ENCODE results near the gene TAS1R1. TPM values are rescaled to one million over a fixed set of nuclear protein-coding genes. Genes with fewer than 3 reads are reported as not detected.
"Not testable (repeated sequence)": the region's sequence is repeated elsewhere in the genome, so short reads cannot be mapped to it uniquely, and the experiment has no call there.

Gene TAS1R1
- total RNA-seq, 2 experiments from 2014 or later = not detected

GRCh38 chr1:6599141-6599975 lies 44.3 kb downstream of the TAS1R1 start:
- H3K4me3 Mint-ChIP-seq = peak overlapping the region; percentile 86
- H3K4me1 Mint-ChIP-seq = peaks cover 42% of the 10 kb centered on the region
- peak; percentile 71 for DNase-seq
- ChIA-PET CTCF (interaction anchor here (0.7 to 1.6 kb wide), 7 partner anchors 9 to 110 kb away, joined by 3 to 4 read pairs (median 3); partner anchors contain the start of gene NOL9), POLR2A (no interaction called here)
- peak overlapping the region; percentile 91 for H3K27ac Mint-ChIP-seq
- no peaks in the 10 kb centered on the region for H3K27me3 Mint-ChIP-seq
- no peaks in the 10 kb centered on the region for H3K9me3 Mint-ChIP-seq
- peaks cover 36% of the 10 kb centered on the region for H3K36me3 Mint-ChIP-seq (ENCODE audit: low read depth)

DNA sequence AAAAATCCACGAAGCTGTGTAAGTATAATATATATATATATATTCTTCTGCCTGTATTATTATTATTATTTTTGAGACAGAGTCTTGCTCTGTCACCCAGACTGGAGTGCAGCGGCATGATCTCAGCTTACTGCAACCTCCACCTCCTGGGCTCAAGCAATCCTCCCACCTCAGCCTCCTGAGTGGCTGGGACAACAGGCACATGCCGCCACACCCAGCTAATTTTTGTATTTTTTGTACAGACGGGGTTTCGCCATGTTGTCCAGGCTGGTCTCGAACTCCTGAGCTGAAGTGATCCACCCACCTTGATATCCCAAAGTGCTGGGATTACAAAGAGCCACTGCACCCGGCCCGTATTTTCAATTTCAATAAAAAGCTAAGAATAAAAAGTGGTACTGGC lies 44.9 kb downstream of the TAS1R1 start:
- H3K4me1 Mint-ChIP-seq = peaks cover 42% of the 10 kb centered on the region
- CTCF ChIA-PET = interaction anchor here (0.6 to 3.5 kb wide), 8 partner anchors 8 to 401 kb away, joined by 3 to 13 read pairs (median 3); partner anchors contain the start of genes NOL9 and RPL22
- POLR2A ChIA-PET = not testable (repeated sequence)

DNA sequence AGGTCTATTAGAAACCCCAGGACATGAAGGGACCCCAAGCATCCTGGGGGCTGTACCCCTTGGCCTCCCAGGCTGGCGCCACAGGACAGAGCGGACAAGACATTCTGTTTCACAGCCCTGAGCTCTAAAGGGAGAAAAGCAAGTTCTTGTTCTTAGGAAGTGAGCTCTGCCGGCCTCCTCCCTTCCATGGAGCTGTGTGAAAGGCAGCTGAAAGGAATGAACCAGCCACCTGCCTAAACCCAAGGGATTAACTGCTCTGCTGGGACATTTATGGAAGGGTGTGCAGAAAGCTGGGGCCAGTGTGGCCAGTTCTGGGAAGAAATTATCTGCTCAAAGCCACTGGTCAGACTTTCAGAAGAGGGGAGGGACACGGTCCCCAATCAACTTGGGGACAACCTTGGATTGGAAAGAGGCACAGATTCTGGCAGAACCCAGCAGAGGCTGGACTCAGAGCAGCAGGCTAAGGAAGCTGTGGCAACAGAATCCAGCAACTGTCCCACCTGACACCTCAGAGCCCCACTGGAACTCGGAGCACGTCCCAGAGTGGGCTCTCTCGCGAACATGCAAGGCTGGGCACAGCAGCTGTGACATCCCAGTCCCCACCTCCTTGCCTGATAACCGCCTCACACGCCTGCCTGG lies 45.4 kb downstream of the TAS1R1 start:
- ChIA-PET CTCF (interaction anchor here (0.6 to 3.5 kb wide), 7 partner anchors 9 to 401 kb away, joined by 3 to 13 read pairs (median 3); partner anchors contain the start of gene RPL22), POLR2A (no interaction called here)
- no peak for DNase-seq
- Mint-ChIP-seq H3K36me3 (ENCODE audit: low read depth) (peaks cover 29% of the 10 kb centered on the region), H3K9me3 (no peaks in the 10 kb centered on the region), H3K27ac (peak overlapping the region; percentile 91), H3K4me3 (peak overlapping the region; percentile 86), H3K27me3 (no peaks in the 10 kb centered on the region), H3K4me1 (peaks cover 41% of the 10 kb centered on the region)

More for the DNA sequence above, 44.9 kb downstream of the TAS1R1 start:
- not testable (repeated sequence) for H3K27me3 Mint-ChIP-seq, DNase-seq, H3K9me3 Mint-ChIP-seq
- Mint-ChIP-seq H3K27ac (peak overlapping the region; percentile 91), H3K4me3 (peak overlapping the region; percentile 86), H3K36me3 (ENCODE audit: low read depth) (peaks cover 33% of the 10 kb centered on the region)

GRCh38 chr1:6601049-6601922 lies 46.2 kb downstream of the TAS1R1 start:
- Mint-ChIP-seq H3K4me3 (peak overlapping the region; percentile 86), H3K27me3 (no peaks in the 10 kb centered on the region), H3K36me3 (ENCODE audit: low read depth) (peaks cover 21% of the 10 kb centered on the region), H3K9me3 (no peaks in the 10 kb centered on the region), H3K27ac (peak overlapping the region; percentile 91), H3K4me1 (peaks cover 38% of the 10 kb centered on the region)
- POLR2A ChIA-PET = interaction anchor here (0.6 kb wide), 1 partner anchor 365 kb away, joined by 3 read pairs; the partner anchor contains the start of gene ICMT
- CTCF ChIA-PET = interaction anchor here (0.7 to 3.5 kb wide), 12 partner anchors 9 to 402 kb away, joined by 3 to 13 read pairs (median 3); partner anchors contain the start of genes NOL9, RPL22 and TAS1R1
- DNase-seq = peak; percentile 78

GRCh38 chr1:6601923-6602668 lies 47.0 kb downstream of the TAS1R1 start:
- peaks cover 18% of the 10 kb centered on the region for H3K36me3 Mint-ChIP-seq (ENCODE audit: low read depth)
- CTCF ChIA-PET = interaction anchor here (0.8 to 3.5 kb wide), 10 partner anchors 9 to 113 kb away, joined by 3 to 13 read pairs (median 4); partner anchors contain the start of genes NOL9 and TAS1R1
- H3K27me3 Mint-ChIP-seq = no peaks in the 10 kb centered on the region
- peak; percentile 18 for DNase-seq
- POLR2A ChIA-PET = interaction anchor here (0.6 kb wide), 1 partner anchor 366 kb away, joined by 3 read pairs; the partner anchor contains the start of gene ICMT
- H3K9me3 Mint-ChIP-seq = no peaks in the 10 kb centered on the region
- H3K27ac Mint-ChIP-seq = peak overlapping the region; percentile 91
- H3K4me1 Mint-ChIP-seq = peaks cover 35% of the 10 kb centered on the region
- peak overlapping the region; percentile 86 for H3K4me3 Mint-ChIP-seq

DNA sequence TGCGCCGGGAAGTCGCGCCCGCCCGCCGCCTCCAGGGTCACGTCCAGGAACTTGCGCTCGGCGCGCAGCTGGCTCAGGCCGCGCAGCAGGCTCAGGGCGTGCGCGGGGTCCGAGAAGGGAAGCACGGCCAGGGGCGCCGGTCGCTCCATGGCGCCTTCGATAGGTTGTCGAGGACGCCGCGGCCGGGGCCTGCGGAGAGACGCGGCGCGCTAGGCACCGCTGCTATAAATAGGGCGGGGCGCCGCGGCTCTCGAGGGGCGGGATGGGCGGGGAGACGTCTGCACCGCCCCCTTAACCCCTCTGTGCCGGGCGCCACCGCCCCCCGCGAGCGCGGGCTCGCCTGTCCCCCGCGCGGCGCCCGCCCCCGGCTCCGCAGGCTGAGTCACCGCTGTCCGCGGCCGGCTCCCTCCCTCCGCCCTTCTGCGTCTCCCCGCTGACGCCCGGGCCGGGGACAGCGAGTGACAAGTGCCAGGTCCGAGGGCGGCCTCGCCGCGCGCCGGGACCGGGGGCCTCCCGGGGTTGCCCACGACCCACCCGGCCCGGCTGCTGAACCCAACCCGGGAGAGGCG lies 47.6 kb downstream of the TAS1R1 start, which contains the start of gene KLHL21:
Gene KLHL21, minus strand, starts transcription at position 201 of the 569 bp plus-strand sequence. Its CDS starts 52 bp downstream, at position 149.
- Mint-ChIP-seq H3K4me3 (peak within 1 kb of the TSS; percentile 86), H3K4me1 (peaks cover 33% of the 10 kb centered on the region), H3K9me3 (no peaks in the 10 kb centered on the region), H3K27me3 (no peaks in the 10 kb centered on the region), H3K27ac (peak within 1 kb of the TSS; percentile 98), H3K36me3 (ENCODE audit: low read depth) (peaks cover 15% of the 10 kb centered on the region)
- DNase-seq = peak; percentile 76
- CTCF ChIA-PET = interaction anchor here (0.8 to 3.5 kb wide), 8 partner anchors 10 to 114 kb away, joined by 3 to 13 read pairs (median 4); partner anchors contain the start of genes NOL9 and TAS1R1
- POLR2A ChIA-PET = no interaction called here

- H3K36me3 Mint-ChIP-seq (ENCODE audit: low read depth) = peaks cover 11% of the 10 kb centered on the region
- H3K27me3 Mint-ChIP-seq = no peaks in the 10 kb centered on the region
- ChIA-PET POLR2A (interaction anchor here (0.6 to 0.7 kb wide), 2 partner anchors 20 to 394 kb away, joined by 3 read pairs; no protein-coding TSS in a partner anchor), CTCF (interaction anchor here (1.1 to 3.5 kb wide), 5 partner anchors 9 to 50 kb away, joined by 4 to 13 read pairs (median 9); partner anchors contain the start of genes NOL9 and TAS1R1)
- no peaks in the 10 kb centered on the region for H3K9me3 Mint-ChIP-seq
- H3K4me3 Mint-ChIP-seq = peak overlapping the region; percentile 77
- H3K4me1 Mint-ChIP-seq = peaks cover 30% of the 10 kb centered on the region
- peak overlapping the region; percentile 98 for H3K27ac Mint-ChIP-seq
- DNase-seq = peak; percentile 67
Measured at GRCh38 chr1:6603238-6603914, 48.3 kb downstream of the TAS1R1 start.

- Mint-ChIP-seq H3K4me3 (peak overlapping the region; percentile 77), H3K4me1 (peaks cover 26% of the 10 kb centered on the region), H3K27me3 (no peaks in the 10 kb centered on the region), H3K27ac (peak overlapping the region; percentile 98), H3K36me3 (ENCODE audit: low read depth) (peaks cover 11% of the 10 kb centered on the region), H3K9me3 (no peaks in the 10 kb centered on the region)
- POLR2A ChIA-PET = interaction anchor here (0.6 kb wide), 1 partner anchor 394 kb away, joined by 3 read pairs; no protein-coding TSS in a partner anchor
- CTCF ChIA-PET = interaction anchor here (1.0 to 2.8 kb wide), 4 partner anchors 8 to 50 kb away, joined by 3 to 10 read pairs (median 6); partner anchors contain the start of genes NOL9 and TAS1R1
- peak; percentile 28 for DNase-seq
Measured at GRCh38 chr1:6603915-6604558, 48.9 kb downstream of the TAS1R1 start.

- Mint-ChIP-seq H3K27ac (peak overlapping the region; percentile 90), H3K9me3 (no peaks in the 10 kb centered on the region), H3K4me3 (peak overlapping the region; percentile 92), H3K27me3 (peaks cover 7% of the 10 kb centered on the region), H3K4me1 (peaks cover 26% of the 10 kb centered on the region), H3K36me3 (ENCODE audit: low read depth) (peaks cover 8% of the 10 kb centered on the region)
- DNase-seq = no peak
- ChIA-PET CTCF (interaction anchor here (0.7 to 2.2 kb wide), 2 partner anchors 9 to 10 kb away, joined by 3 to 10 read pairs; partner anchors contain the start of gene KLHL21), POLR2A (interaction anchor here (0.6 kb wide), 1 partner anchor 146 kb away, joined by 3 read pairs; no protein-coding TSS in a partner anchor)
Measured at GRCh38 chr1:6612641-6613360, 57.7 kb downstream of the TAS1R1 start.
